Motor neuron (in vitro differentiated cells): Measurements from ENCODE around the gene TWIST2. TPM values are rescaled to one million over a fixed set of nuclear protein-coding genes. Genes with fewer than 3 reads are reported as not detected.

Experiments used
- ATAC-seq, 8 experiments: fragments of 200-7000 bp; cut with Tn5 transposase; replicated peaks in 6 of 8; 2 replicates each; pipeline ENCODE4 v1.8.0; 2021; ENCODE audit warnings: mild to moderate bottlenecking in 8 of 8, moderate library complexity in 8 of 8
- H3K27ac ChIP-seq, 2 donors: fragments of 250-450 bp; sonication (Bioruptor Pico); 2 replicates each; pipeline ENCODE4 v1.9.0; 2021; ENCODE audit warnings: antibody characterized with exemption in 2 of 2, mild to moderate bottlenecking in 2 of 2, moderate library complexity in 1 of 2
- H3K4me1 ChIP-seq, 2 donors: fragments of 250-450 bp; sonication (Bioruptor Pico); replicated peaks in 1 of 2; 2 replicates each; pipeline ENCODE4 v1.6.1; 2021; ENCODE audit warnings: antibody characterized with exemption in 2 of 2, mild to moderate bottlenecking in 2 of 2, moderate library complexity in 1 of 2
- H3K4me3 ChIP-seq, 5 donors: fragments of 250-450 bp; sonication (Bioruptor Pico); 2 replicates each; pipeline ENCODE4 v1.9.0; 2021; ENCODE audit warnings: antibody characterized with exemption in 5 of 5, mild to moderate bottlenecking in 5 of 5, moderate library complexity in 4 of 5
- WGBS, 10 experiments: fragments of 450-650 bp; shearing (Covaris generic); methylation state at CpG; one replicate each; pipeline ENCODE4 v1.0.0; 2022; 5-methylcytosine and 5-hydroxymethylcytosine counted together
- in situ Hi-C, 9 experiments: fragments of 400-800 bp; cut with MboI; loops; one replicate each; pipeline ENCODE4 v1.15.0; 2021; ENCODE audit warnings: low sequenced_read_pairs in 9 of 9, low pct_unique_long_range_greater_than_20kb in 2 of 9; ENCODE audit not compliant: unreplicated experiment in 9 of 9
- total RNA-seq, 8 experiments: library from RNA; unstranded; fragments of 300-600 nt; gene quantifications; 2 replicates each; pipeline versions ENCODE4 v1.2.3 to v1.2.4, GENCODE V29; 2022

TWIST2 gene
- total RNA-seq, 8 experiments from 2014 or later, result 1.00 to 41.3 (median 9.5) TPM; not detected in 3

GRCh38 chr2:238843476-238843875 is 4.4 kb upstream of the TWIST2 start:
- in situ Hi-C loops, result no loop called here
- Histone ChIP-seq H3K4me3 (no peak overlapping the region), H3K27ac (no peak overlapping the region), H3K4me1 (peaks cover 0 to 2% of the 10 kb centered on the region in 2 donors)
- 0 to 80% (median 32%) methylated on average over 1 to 3 of the region's 3 CpGs; no CpG with 5 or more reads in 3 of the 10 experiments for WGBS, 10 experiments
- no peak for ATAC-seq

DNA sequence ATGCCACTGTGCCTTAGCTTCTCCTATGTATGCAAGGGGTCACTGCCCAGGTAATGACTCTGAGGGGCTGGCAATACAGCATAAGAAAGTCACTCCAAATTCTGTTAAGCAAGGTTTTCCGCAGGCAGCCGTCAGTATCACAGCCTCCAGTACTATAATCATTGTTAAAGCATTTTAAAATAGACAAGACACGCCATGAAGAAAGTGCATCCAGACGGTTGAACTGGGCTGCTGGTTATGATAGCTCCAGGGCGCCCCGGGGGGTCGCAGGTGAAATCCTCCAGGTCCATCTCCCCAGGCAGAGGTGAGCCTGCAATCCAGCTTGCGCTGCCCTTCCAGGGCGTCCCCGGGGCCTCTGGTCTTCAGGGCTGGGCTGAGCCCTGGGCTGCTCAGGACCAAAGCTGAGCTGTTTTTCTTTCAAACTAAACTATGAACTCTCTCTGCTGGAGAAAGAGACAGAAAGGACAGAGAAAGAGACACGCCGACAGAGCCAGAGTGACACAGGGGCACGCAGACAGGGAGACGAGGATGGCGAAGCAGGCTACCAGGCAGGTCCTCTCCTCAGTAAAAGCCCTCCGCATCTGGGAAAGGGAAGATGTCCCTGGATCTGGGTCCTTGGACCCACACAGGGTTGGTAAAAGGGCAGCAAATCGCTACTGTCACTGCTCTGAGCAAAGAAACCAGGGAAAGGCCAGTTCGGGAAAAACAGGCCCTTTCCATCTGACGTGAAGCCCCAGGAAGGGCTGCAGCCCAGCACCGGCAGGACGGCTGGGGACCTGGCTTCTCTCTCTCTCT is 2.1 kb upstream of the TWIST2 start:
- no peak for ATAC-seq

DNA sequence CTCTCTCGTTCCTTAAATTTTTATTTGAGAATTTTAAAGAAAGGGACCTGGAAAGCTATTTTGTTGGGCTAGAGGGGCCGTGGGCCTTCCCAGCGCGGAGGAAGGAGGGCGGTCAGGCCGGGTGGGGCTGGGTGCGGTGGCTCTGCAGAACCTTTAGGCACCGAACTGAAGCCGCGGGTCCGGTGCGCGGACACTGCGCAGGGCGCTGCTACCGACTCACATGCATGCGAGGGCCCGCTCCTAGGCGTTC is 1.6 kb upstream of the TWIST2 start:
- in situ Hi-C loops, result no loop called here
- Histone ChIP-seq H3K27ac (no peak overlapping the region), H3K4me1 (peaks cover 0 to 2% of the 10 kb centered on the region in 2 donors), H3K4me3 (no peak overlapping the region)
- peak in 3 of 8 experiments; percentile 1 to 7 (median 3) for ATAC-seq
- WGBS, 10 experiments, result 0 to 67% (median 29%) methylated on average over 1 to 10 of the region's 19 CpGs; no CpG with 5 or more reads in 6 of the 10 experiments

More for the DNA sequence above, 2.1 kb upstream of the TWIST2 start:
- in situ Hi-C loops, result no loop called here
- Histone ChIP-seq H3K27ac (no peak overlapping the region), H3K4me1 (peaks cover 0 to 2% of the 10 kb centered on the region in 2 donors), H3K4me3 (no peak overlapping the region)
- WGBS, 10 experiments, result 19 to 75% (median 53%) methylated on average over 1 to 11 of the region's 21 CpGs; no CpG with 5 or more reads in 3 of the 10 experiments

DNA sequence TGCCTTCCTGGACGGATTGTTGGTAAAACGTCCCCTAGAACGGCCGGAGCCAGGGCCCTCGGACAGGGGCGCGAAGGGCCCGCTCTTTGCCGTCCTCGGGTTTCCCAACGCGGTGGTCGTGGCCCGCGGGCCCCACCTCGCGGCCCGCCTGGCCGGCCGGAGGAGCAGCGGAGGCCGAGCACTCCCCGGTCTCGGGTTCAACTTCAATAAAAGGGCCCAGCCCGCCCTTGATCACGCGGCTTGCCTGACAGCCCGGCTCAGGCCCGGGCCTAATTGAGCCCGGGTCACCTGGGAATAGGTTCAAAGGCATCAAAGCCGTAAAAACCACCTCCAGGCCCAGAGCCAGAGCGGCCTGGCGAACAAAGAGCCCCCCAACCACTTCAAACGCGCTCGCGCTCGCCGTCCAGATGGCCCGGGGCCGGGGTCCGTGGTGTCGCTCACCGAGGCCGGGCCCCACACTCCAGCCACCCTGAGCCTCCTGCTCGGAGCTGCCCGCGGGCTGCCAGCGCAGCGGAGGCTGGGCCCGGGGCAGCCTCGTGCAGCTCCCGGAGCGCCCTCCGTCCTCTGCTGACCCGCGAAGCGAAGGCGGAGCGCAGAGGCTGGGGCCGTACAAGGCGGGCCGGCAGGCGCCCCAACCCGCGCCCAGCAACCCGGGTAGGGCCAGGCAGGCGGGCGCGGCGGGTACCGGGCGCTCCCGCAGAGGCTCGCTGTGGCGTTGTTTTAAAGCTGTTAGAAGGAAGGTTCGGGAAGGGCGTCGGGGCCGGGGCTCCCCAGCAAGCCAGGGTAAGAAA is 1.1 kb upstream of the TWIST2 start:
- peaks cover 0 to 2% of the 10 kb centered on the region in 2 donors for H3K4me1 ChIP-seq
- 0 to 22% (median 9%) methylated on average over 11 to 13 of the region's 80 CpGs; no CpG with 5 or more reads in 7 of the 10 experiments for WGBS, 10 experiments
- ATAC-seq, result peak in 6 of 8 experiments; percentile 18 to 39 (median 28)
- in situ Hi-C loops, result no loop called here
- H3K27ac ChIP-seq, result no peak overlapping the region
- H3K4me3 ChIP-seq, result no peak overlapping the region

- WGBS, 10 experiments, result 14% methylated on average over 7 of the region's 30 CpGs; no CpG with 5 or more reads in 9 of the 10 experiments
- no peak overlapping the region for H3K27ac ChIP-seq
- ATAC-seq, result peak in 5 of 8 experiments; percentile 4 to 44 (median 14)
- peak overlapping the region in 3 of 5 donors; percentile 20 to 29 (median 20) for H3K4me3 ChIP-seq
- H3K4me1 ChIP-seq, result peaks cover 0 to 2% of the 10 kb centered on the region in 2 donors
- in situ Hi-C loops, result no loop called here
These were observed 475 bp upstream of the TWIST2 start for GRCh38 chr2:238847419-238847801.

GRCh38 chr2:238848691-238848975 is 748 bp downstream of the TWIST2 start:
- H3K27ac ChIP-seq, result no peak overlapping the region
- peak in 4 of 8 experiments; percentile 0 to 29 (median 14) for ATAC-seq
- H3K4me1 ChIP-seq, result peaks cover 0 to 2% of the 10 kb centered on the region in 2 donors
- H3K4me3 ChIP-seq, result peak overlapping the region; percentile 16 to 29 (median 20)
- in situ Hi-C loops, result no loop called here
- no CpG with 5 or more reads among the region's 36 CpGs for WGBS, 10 experiments

GRCh38 chr2:238848976-238849853 is 1.3 kb downstream of the TWIST2 start:
- peak in 6 of 8 experiments; percentile 1 to 37 (median 19) for ATAC-seq
- WGBS, 10 experiments, result 0 to 27% (median 0%) methylated on average over 1 to 23 of the region's 70 CpGs; no CpG with 5 or more reads in 4 of the 10 experiments
- peak overlapping the region in 2 of 5 donors; percentile 20 to 29 for H3K4me3 ChIP-seq

GRCh38 chr2:238850091-238850490 is 2.2 kb downstream of the TWIST2 start:
- in situ Hi-C loops, result no loop called here

More at GRCh38 chr2:238848976-238849853, 1.3 kb downstream of the TWIST2 start:
- in situ Hi-C loops, result no loop called here
- H3K4me1 ChIP-seq, result peaks cover 4% of the 10 kb centered on the region in 2 donors
- H3K27ac ChIP-seq, result no peak overlapping the region

DNA sequence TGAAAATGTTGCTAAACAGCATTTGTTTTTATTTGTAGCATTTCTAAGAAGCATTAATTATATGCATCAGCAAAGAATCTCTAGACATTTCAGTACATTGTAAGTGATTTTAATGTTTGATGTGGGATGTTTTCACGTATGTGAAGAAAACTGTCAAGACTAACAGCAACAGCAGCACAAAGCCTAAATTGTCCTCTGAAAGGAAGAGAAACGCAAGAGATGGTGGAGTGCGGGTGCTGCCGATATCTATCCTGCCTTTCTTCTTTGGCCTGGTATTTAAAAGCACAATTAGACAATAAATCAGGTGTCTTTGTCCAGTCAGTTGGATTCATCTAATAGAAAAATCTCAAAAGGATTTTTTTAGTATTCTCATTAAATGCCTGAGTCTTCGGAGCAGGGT is 3.1 kb downstream of the TWIST2 start:
- no peak overlapping the region for H3K27ac ChIP-seq
- peaks cover 10 to 14% of the 10 kb centered on the region in 2 donors for H3K4me1 ChIP-seq
- no peak overlapping the region for H3K4me3 ChIP-seq
- in situ Hi-C loops, result no loop called here
- WGBS, 10 experiments, result 0 to 78% (median 18%) methylated on average over 1 to 5 of the region's 5 CpGs
- no peak for ATAC-seq

More at GRCh38 chr2:238850091-238850490, 2.2 kb downstream of the TWIST2 start:
- peaks cover 10 to 12% of the 10 kb centered on the region in 2 donors for H3K4me1 ChIP-seq
- no peak overlapping the region for H3K27ac ChIP-seq
- H3K4me3 ChIP-seq, result no peak overlapping the region
- 0 to 83% (median 14%) methylated on average over 1 to 2 of the region's 2 CpGs; no CpG with 5 or more reads in 2 of the 10 experiments for WGBS, 10 experiments
- no peak for ATAC-seq

- no peak overlapping the region for H3K4me3 ChIP-seq
- in situ Hi-C loops, result no loop called here
- peaks cover 10 to 14% of the 10 kb centered on the region in 2 donors for H3K4me1 ChIP-seq
- H3K27ac ChIP-seq, result no peak overlapping the region
- no peak for ATAC-seq
- WGBS, 10 experiments, result 17 to 92% (median 43%) methylated on average over 2 to 3 of the region's 3 CpGs; no CpG with 5 or more reads in 3 of the 10 experiments
These were observed 3.9 kb downstream of the TWIST2 start for GRCh38 chr2:238851761-238852160.

GRCh38 chr2:238852206-238852869 is 4.5 kb downstream of the TWIST2 start:
- WGBS, 10 experiments, result 2 to 84% (median 27%) methylated on average over 2 to 9 of the region's 9 CpGs
- in situ Hi-C loops, result no loop called here
- peak in 1 of 8 experiments; percentile 1 for ATAC-seq

DNA sequence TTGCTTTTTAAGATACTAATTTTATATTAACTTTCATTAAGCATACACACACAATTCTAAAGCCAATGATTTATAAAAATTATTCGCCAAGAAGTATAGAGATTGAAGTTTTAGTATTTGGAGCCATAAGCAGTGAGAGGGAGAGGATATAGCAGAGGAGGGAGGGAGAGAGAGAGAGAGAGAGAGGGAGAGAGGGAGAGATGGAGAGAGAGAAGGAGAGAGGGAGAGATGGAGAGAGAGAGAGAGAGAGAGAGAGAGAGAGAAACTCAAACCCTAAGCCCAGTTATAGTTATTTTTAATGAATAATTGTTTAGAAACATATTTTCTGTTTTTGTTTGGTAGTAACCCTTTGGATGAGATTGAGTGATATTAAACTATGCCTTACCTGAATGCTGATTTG is 5.3 kb downstream of the TWIST2 start:
- ATAC-seq, result no peak
- Histone ChIP-seq H3K27ac (no peak overlapping the region), H3K4me3 (no peak overlapping the region), H3K4me1 (peaks cover 10 to 12% of the 10 kb centered on the region in 2 donors)
- 0 to 80% (median 11%) methylated on average over 1 of the region's 1 CpG; no CpG with 5 or more reads in 3 of the 10 experiments for WGBS, 10 experiments
- in situ Hi-C loops, result no loop called here

More at GRCh38 chr2:238852206-238852869, 4.5 kb downstream of the TWIST2 start:
- H3K4me3 ChIP-seq, result no peak overlapping the region
- H3K27ac ChIP-seq, result no peak overlapping the region
- H3K4me1 ChIP-seq, result peaks cover 10 to 14% of the 10 kb centered on the region in 2 donors
